ENCODE data around the gene ZDHHC11. TPM values are rescaled to one million over a fixed set of nuclear protein-coding genes. Genes with fewer than 3 reads are reported as not detected.
"Not testable (repeated sequence)": the region's sequence is repeated elsewhere in the genome, so short reads cannot be mapped to it uniquely, and the experiment has no call there.

ZDHHC11 gene
- total RNA-seq, 3 donors from 2014 or later = 3.0 to 11.3 (median 9.5) TPM

- H3K36me3 ChIP-seq; H3K27ac ChIP-seq; H3K4me1 ChIP-seq; H3K27me3 ChIP-seq; intact Hi-C loops (cut with DNase I; ENCODE audit: low total_unique reads); H3K4me3 ChIP-seq; H3K9me3 ChIP-seq: not testable (repeated sequence)
- peak in 1 of 2 donors; percentile 16 for DNase-seq (ENCODE audit: low spot score in 2 of 2)
Observed at GRCh38 chr5:771841-772546, 78.8 kb downstream of the ZDHHC11 start.

- H3K36me3 ChIP-seq; H3K27ac ChIP-seq; H3K27me3 ChIP-seq; H3K9me3 ChIP-seq; H3K4me1 ChIP-seq; H3K4me3 ChIP-seq; intact Hi-C loops (cut with DNase I; ENCODE audit: low total_unique reads): not testable (repeated sequence)
- DNase-seq (ENCODE audit: low spot score in 2 of 2) = peak in 1 of 2 donors; percentile 16
Observed at GRCh38 chr5:771087-771781, 79.6 kb downstream of the ZDHHC11 start.

GRCh38 chr5:770585-770984 lies 80.2 kb downstream of the ZDHHC11 start:
- H3K4me1 ChIP-seq; intact Hi-C loops (cut with DNase I; ENCODE audit: low total_unique reads); H3K9me3 ChIP-seq; H3K27me3 ChIP-seq; H3K27ac ChIP-seq; H3K36me3 ChIP-seq; H3K4me3 ChIP-seq: not testable (repeated sequence)
- peak; percentile 17 for DNase-seq (ENCODE audit: low spot score in 2 of 2)

GRCh38 chr5:769485-770145 lies 81.2 kb downstream of the ZDHHC11 start:
- H3K27ac ChIP-seq; H3K9me3 ChIP-seq; H3K36me3 ChIP-seq; H3K4me1 ChIP-seq; H3K4me3 ChIP-seq; H3K27me3 ChIP-seq; intact Hi-C loops (cut with DNase I; ENCODE audit: low total_unique reads): not testable (repeated sequence)
- DNase-seq (ENCODE audit: low spot score in 2 of 2) = peak; percentile 16 to 37

GRCh38 chr5:766666-767431 lies 83.9 kb downstream of the ZDHHC11 start:
- no peaks in the 10 kb centered on the region for H3K9me3 ChIP-seq
- intact Hi-C loops (cut with DNase I; ENCODE audit: low total_unique reads) = no loop called here

GRCh38 chr5:765948-766631 lies 84.7 kb downstream of the ZDHHC11 start:
- Histone ChIP-seq H3K9me3 (no peaks in the 10 kb centered on the region), H3K4me1 (no peaks in the 10 kb centered on the region), H3K36me3 (no peaks in the 10 kb centered on the region), H3K4me3 (no peak overlapping the region), H3K27me3 (no peaks in the 10 kb centered on the region), H3K27ac (no peak overlapping the region)
- intact Hi-C loops (cut with DNase I; ENCODE audit: low total_unique reads) = no loop called here
- peak in 1 of 2 donors; percentile 48 for DNase-seq (ENCODE audit: low spot score in 2 of 2)
- TF ChIP-seq POLR2AphosphoS5 (IDR thresholded peaks at IDR 0.05) (no peak), POLR2A (IDR thresholded peaks at IDR 0.05) (no peak), CTCF (IDR thresholded peaks at IDR 0.05) (no peak)

More at GRCh38 chr5:766666-767431, 83.9 kb downstream of the ZDHHC11 start:
- peak in 1 of 2 donors; percentile 14 for DNase-seq (ENCODE audit: low spot score in 2 of 2)
- Histone ChIP-seq H3K27ac (no peak overlapping the region), H3K4me3 (no peak overlapping the region), H3K4me1 (no peaks in the 10 kb centered on the region), H3K36me3 (no peaks in the 10 kb centered on the region), H3K27me3 (no peaks in the 10 kb centered on the region)
- TF ChIP-seq CTCF (IDR thresholded peaks at IDR 0.05) (no peak), POLR2AphosphoS5 (IDR thresholded peaks at IDR 0.05) (no peak), POLR2A (IDR thresholded peaks at IDR 0.05) (no peak)
